IMR-90 (cell line): ENCODE results near the gene HENMT1. TPM values are rescaled to one million over a fixed set of nuclear protein-coding genes. Genes with fewer than 3 reads are reported as not detected.

Experiments used
- ATAC-seq: fragments of 200-7000 bp; cut with Tn5 transposase; 2 replicates; pipeline ENCODE4 v1.9.1; 2020; ENCODE audit warnings: low read depth, mild to moderate bottlenecking, moderate library complexity
- BruUV-seq: library from RNA; stranded (reverse); fragments of 400-500 nt; replicated peaks from 2 replicates; lab custom pipeline; 2021; lab: Mats Ljungman, UMichigan
- CTCF ChIA-PET: fragments of 300-600 bp; formaldehyde crosslinking; extraction: SDS; loops from one replicate; lab custom pipeline; 2021; ENCODE audit warnings: antibody characterized with exemption; lab: Yijun Ruan, JAX
- POLR2A ChIA-PET: fragments of 300-600 bp; sonication (Branson Sonifier 250); formaldehyde crosslinking; loops from one replicate; lab custom pipeline; 2022; ENCODE audit warnings: antibody characterized with exemption; ENCODE audit not compliant: unreplicated experiment; lab: Charles Lee
- DNase-seq: peaks from one replicate; pipeline ENCODE4 v3.0.0; 2013
- H2AFZ ChIP-seq: replicated peaks from 2 replicates; pipeline ENCODE3; 2013; ENCODE audit warnings: low read length, mild to moderate bottlenecking; ENCODE audit not compliant: poor library complexity
- H2AK5ac ChIP-seq: 2 replicates; pipeline ENCODE4 v1.6.1; 2013; ENCODE audit warnings: low read depth, low read length, inconsistent platforms
- H2AK9ac ChIP-seq: replicated peaks from 2 replicates; pipeline ENCODE3; 2013; ENCODE audit warnings: mild to moderate bottlenecking, low read depth, low read length, moderate library complexity; ENCODE audit not compliant: poor library complexity
- H2BK120ac ChIP-seq: 2 replicates; pipeline ENCODE4 v1.6.1; 2013; ENCODE audit warnings: low read depth, low read length, inconsistent platforms
- H2BK15ac ChIP-seq: 3 replicates; pipeline ENCODE4 v1.6.1; 2013; ENCODE audit warnings: low read depth, low read length, inconsistent platforms
- H2BK20ac ChIP-seq: 2 replicates; pipeline ENCODE4 v1.6.1; 2013; ENCODE audit warnings: low read depth, mild to moderate bottlenecking, inconsistent platforms, low read length, moderate library complexity
- H2BK5ac ChIP-seq: 2 replicates; pipeline ENCODE4 v1.6.1; 2013; ENCODE audit warnings: mild to moderate bottlenecking, low read depth, low read length, inconsistent platforms; ENCODE audit not compliant: poor library complexity, severe bottlenecking
- H3K14ac ChIP-seq: replicated peaks from 2 replicates; pipeline ENCODE4 v1.6.1; 2013; ENCODE audit warnings: low read depth, low read length, inconsistent platforms
- H3K18ac ChIP-seq: 2 replicates; pipeline ENCODE4 v1.6.1; 2013; ENCODE audit warnings: low read depth, low read length, control low read depth
- H3K23ac ChIP-seq: 2 replicates; pipeline ENCODE4 v1.6.1; 2013; ENCODE audit warnings: low read depth, low read length, inconsistent platforms
- H3K27ac ChIP-seq: 2 replicates; pipeline ENCODE4 v1.5.1; 2013; ENCODE audit warnings: mild to moderate bottlenecking, control low read depth, low read length; ENCODE audit not compliant: insufficient read depth
- H3K27me3 ChIP-seq: 2 replicates; pipeline ENCODE4 v1.6.1; 2013; ENCODE audit warnings: low read length; ENCODE audit not compliant: control insufficient read depth, insufficient read depth
- H3K36me3 ChIP-seq: 2 replicates; pipeline ENCODE4 v1.6.1; 2013; ENCODE audit warnings: low read length, mixed read lengths; ENCODE audit not compliant: control insufficient read depth, insufficient read depth
- H3K4ac ChIP-seq: 2 replicates; pipeline ENCODE4 v1.6.1; 2013; ENCODE audit warnings: low read depth, low read length, inconsistent platforms
- H3K4me1 ChIP-seq: 2 replicates; pipeline ENCODE4 v1.6.1; 2013; ENCODE audit warnings: low read length, mixed read lengths; ENCODE audit not compliant: control insufficient read depth, insufficient read depth
- H3K4me2 ChIP-seq: 2 replicates; pipeline ENCODE4 v1.6.1; 2013; ENCODE audit warnings: low read depth, mild to moderate bottlenecking, control low read depth, low read length, moderate library complexity
- H3K4me3 ChIP-seq: 2 replicates; pipeline ENCODE4 v1.5.1; 2013; ENCODE audit warnings: low read depth, mild to moderate bottlenecking, control low read depth, low read length, moderate library complexity; ENCODE audit not compliant: insufficient read depth
- H3K56ac ChIP-seq: 2 replicates; pipeline ENCODE4 v1.6.1; 2013; ENCODE audit warnings: low read length, inconsistent platforms; ENCODE audit not compliant: insufficient read depth; ENCODE audit errors: extremely low read depth
- H3K79me1 ChIP-seq, 2 experiments: 2 replicates each; pipeline ENCODE4 v1.6.1; 2013; ENCODE audit warnings: low read length in 2 of 2, inconsistent platforms in 1 of 2, low read depth in 1 of 2
- H3K9ac ChIP-seq: 2 replicates; pipeline ENCODE4 v1.6.1; 2013; ENCODE audit warnings: low read depth, low read length, control low read depth
- H3K9me1 ChIP-seq: 2 replicates; pipeline ENCODE4 v1.6.1; 2013; ENCODE audit warnings: low read length, inconsistent platforms; ENCODE audit not compliant: insufficient read depth
- H3K9me3 ChIP-seq: 2 replicates; pipeline ENCODE4 v1.6.1; 2013; ENCODE audit warnings: low read length; ENCODE audit not compliant: control insufficient read depth, insufficient read depth
- H4K20me1 ChIP-seq: 2 replicates; pipeline ENCODE4 v1.6.1; 2013; ENCODE audit warnings: low read length, inconsistent platforms; ENCODE audit not compliant: insufficient read depth
- H4K5ac ChIP-seq: 2 replicates; pipeline ENCODE4 v1.6.1; 2013; ENCODE audit warnings: mild to moderate bottlenecking, low read depth, low read length, control low read depth
- H4K8ac ChIP-seq, 2 experiments: 2 replicates each; pipeline ENCODE4 v1.6.1; 2013; ENCODE audit warnings: low read depth in 2 of 2, low read length in 2 of 2, control low read depth in 1 of 2, inconsistent platforms in 1 of 2
- H4K91ac ChIP-seq: 2 replicates; pipeline ENCODE4 v1.6.1; 2013; ENCODE audit warnings: low read depth, low read length, inconsistent platforms; ENCODE audit not compliant: insufficient read depth
- BHLHE40 ChIP-seq: fragments of 150-350 bp; IDR thresholded peaks from 2 replicates; pipeline ENCODE4 v1.6.1; 2016; ENCODE audit warnings: mild to moderate bottlenecking, low read depth, low read length
- CEBPB ChIP-seq: IDR thresholded peaks from 2 replicates; pipeline ENCODE4 v1.6.1; 2012; ENCODE audit warnings: low read depth, low read length, improper control_type of control experiment
- CHD1 ChIP-seq: IDR thresholded peaks from 2 replicates; pipeline ENCODE4 v1.6.1; 2012; ENCODE audit warnings: low read depth, low read length, improper control_type of control experiment
- FOS ChIP-seq: fragments of 150-350 bp; IDR thresholded peaks from 2 replicates; pipeline ENCODE4 v1.6.1; 2016; ENCODE audit warnings: low read depth, low read length
- MAFK ChIP-seq: IDR thresholded peaks from 2 replicates; pipeline ENCODE4 v1.6.1; 2012; ENCODE audit warnings: low read depth, low read length, improper control_type of control experiment
- MAZ ChIP-seq: IDR thresholded peaks from 2 replicates; pipeline ENCODE4 v1.6.1; 2012; ENCODE audit warnings: low read depth, mild to moderate bottlenecking, low read length, improper control_type of control experiment, moderate library complexity, borderline replicate concordance
- MXI1 ChIP-seq: IDR thresholded peaks from 2 replicates; pipeline ENCODE4 v1.6.1; 2012; ENCODE audit warnings: low read depth, mild to moderate bottlenecking, low read length, moderate library complexity, borderline replicate concordance
- NFE2L2 ChIP-seq: fragments of 150-350 bp; IDR thresholded peaks from 2 replicates; pipeline ENCODE4 v1.6.1; 2016; ENCODE audit warnings: low read depth, mild to moderate bottlenecking, low read length
- POLR2A ChIP-seq: IDR thresholded peaks from 2 replicates; pipeline ENCODE4 v1.6.1; 2012; ENCODE audit warnings: mild to moderate bottlenecking, low read depth, low read length
- RAD21 ChIP-seq: IDR thresholded peaks from 2 replicates; pipeline ENCODE4 v1.6.1; 2012; ENCODE audit warnings: low read length, improper control_type of control experiment
- RCOR1 ChIP-seq: IDR thresholded peaks from 2 replicates; pipeline ENCODE4 v1.6.1; 2012; ENCODE audit warnings: mild to moderate bottlenecking, low read length, improper control_type of control experiment; ENCODE audit not compliant: insufficient replicate concordance
- RFX5 ChIP-seq: IDR thresholded peaks from 2 replicates; pipeline ENCODE4 v1.8.0; 2012; ENCODE audit warnings: low read depth, mild to moderate bottlenecking, low read length, moderate library complexity
- SMC3 ChIP-seq: fragments of 150-350 bp; IDR thresholded peaks from 2 replicates; pipeline ENCODE4 v1.6.1; 2016; ENCODE audit warnings: low read depth, mild to moderate bottlenecking, antibody characterized with exemption, low read length, moderate library complexity
- USF2 ChIP-seq: fragments of 150-350 bp; IDR thresholded peaks from 2 replicates; pipeline ENCODE4 v1.6.1; 2017; ENCODE audit warnings: mild to moderate bottlenecking, antibody characterized with exemption, low read length, low read depth
- WGBS, 2 experiments: methylation state at CpG; one replicate each; pipeline versions ENCODE4 v1.1.5 to v1.1.7; 2013; ENCODE audit warnings: missing lambda C conversion rate in 2 of 2; ENCODE audit not compliant: insufficient read length in 1 of 2; ENCODE audit errors: extremely low coverage in 2 of 2; 5-methylcytosine and 5-hydroxymethylcytosine counted together
- dilution Hi-C: fragments of 300-500 bp; cut with HindIII; formaldehyde crosslinking; loops from one replicate; pipeline ENCODE4 v1.14.3; 2018; ENCODE audit warnings: low sequenced_read_pairs; ENCODE audit not compliant: unreplicated experiment
- in situ Hi-C: fragments of 300-500 bp; cut with MboI; formaldehyde crosslinking; loops from 3 replicates; pipeline ENCODE4 v1.14.3; 2019; ENCODE audit warnings: low sequenced_read_pairs, inconsistent platforms, mixed read lengths
- intact Hi-C: fragments of 100-400 bp; cut with micrococcal nuclease; formaldehyde crosslinking; loops from 2 replicates; pipeline ENCODE4 v1.10.0; 2022
- polyA plus RNA-seq, 3 experiments: library from polyadenylated mRNA; depleted of rRNA; stranded (reverse); fragments of >200 nt; gene quantifications; 2 replicates each; pipeline ENCODE4 v1.2.3, GENCODE V29; 2012; ENCODE audit warnings: low replicate concordance in 1 of 3
- total RNA-seq: library from RNA; depleted of rRNA; stranded (reverse); fragments of >200 nt; gene quantifications from 2 replicates; pipeline ENCODE4 v1.2.3, GENCODE V29; 2012
- TF ChIP-seq, protein P1 (sequence below): fragments of 150-350 bp; IDR thresholded peaks from 2 replicates; pipeline ENCODE4 v1.6.1; 2016; ENCODE audit warnings: low read depth, mild to moderate bottlenecking, low read length, moderate library complexity, borderline replicate concordance
- TF ChIP-seq, protein P2 (sequence below): conservative IDR thresholded peaks from 2 replicates; pipeline ENCODE4 v1.5.1; 2012; ENCODE audit warnings: mild to moderate bottlenecking, low read depth, low read length, improper control_type of control experiment

Gene HENMT1
- total and polyA plus RNA-seq, 2 of the 4 experiments (the other 2 are of a cell fraction), result 0.54 to 0.67 TPM

- no peak overlapping the region for H4K91ac ChIP-seq
- no peak overlapping the region for H2BK120ac ChIP-seq
- CTCF ChIA-PET, result interaction anchor here (1.3 kb wide), 1 partner anchor 42 kb away, joined by 4 read pairs; no protein-coding TSS in a partner anchor
- H4K5ac ChIP-seq, result no peak overlapping the region
- H3K4me2 ChIP-seq, result no peak overlapping the region
- H2AK9ac ChIP-seq, result no peak overlapping the region
- no TSS peak for BruUV-seq
- POLR2A ChIA-PET, result no interaction called here
- H3K27me3 ChIP-seq, result no peaks in the 10 kb centered on the region
- no peak overlapping the region for H3K18ac ChIP-seq
- H3K9me3 ChIP-seq, result no peaks in the 10 kb centered on the region
- no peak overlapping the region for H3K14ac ChIP-seq
- H3K4ac ChIP-seq, result no peak overlapping the region
- H3K23ac ChIP-seq, result no peak overlapping the region
- no peaks in the 10 kb centered on the region for H4K20me1 ChIP-seq
- H3K36me3 ChIP-seq, result no peaks in the 10 kb centered on the region
- no peak overlapping the region for H3K4me3 ChIP-seq
- H3K27ac ChIP-seq, result no peak overlapping the region
- no CpG with 5 or more reads among the region's 1 CpG for WGBS, 2 experiments
- H2BK20ac ChIP-seq, result no peak overlapping the region
- H3K4me1 ChIP-seq, result no peaks in the 10 kb centered on the region; the same call in 1 of the 2 replicates
- intact Hi-C loops, result no loop called here
- H3K56ac ChIP-seq, result no peak overlapping the region
- dilution Hi-C loops, result no loop called here
- H3K9ac ChIP-seq, result no peak overlapping the region
- H4K8ac ChIP-seq, result no peak overlapping the region
- TF ChIP-seq POLR2A (no peak), MXI1 (no peak), FOS (no peak), BHLHE40 (no peak), RFX5 (no peak), USF2 (no peak), SMC3 (no peak), CEBPB (no peak), MAZ (no peak), RCOR1 (no peak), RAD21 (no peak), MAFK (no peak), NFE2L2 (no peak), CHD1 (no peak)
- TF ChIP-seq, protein P1, sequence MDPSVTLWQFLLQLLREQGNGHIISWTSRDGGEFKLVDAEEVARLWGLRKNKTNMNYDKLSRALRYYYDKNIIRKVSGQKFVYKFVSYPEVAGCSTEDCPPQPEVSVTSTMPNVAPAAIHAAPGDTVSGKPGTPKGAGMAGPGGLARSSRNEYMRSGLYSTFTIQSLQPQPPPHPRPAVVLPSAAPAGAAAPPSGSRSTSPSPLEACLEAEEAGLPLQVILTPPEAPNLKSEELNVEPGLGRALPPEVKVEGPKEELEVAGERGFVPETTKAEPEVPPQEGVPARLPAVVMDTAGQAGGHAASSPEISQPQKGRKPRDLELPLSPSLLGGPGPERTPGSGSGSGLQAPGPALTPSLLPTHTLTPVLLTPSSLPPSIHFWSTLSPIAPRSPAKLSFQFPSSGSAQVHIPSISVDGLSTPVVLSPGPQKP, result no peak
- TF ChIP-seq, protein P2, sequence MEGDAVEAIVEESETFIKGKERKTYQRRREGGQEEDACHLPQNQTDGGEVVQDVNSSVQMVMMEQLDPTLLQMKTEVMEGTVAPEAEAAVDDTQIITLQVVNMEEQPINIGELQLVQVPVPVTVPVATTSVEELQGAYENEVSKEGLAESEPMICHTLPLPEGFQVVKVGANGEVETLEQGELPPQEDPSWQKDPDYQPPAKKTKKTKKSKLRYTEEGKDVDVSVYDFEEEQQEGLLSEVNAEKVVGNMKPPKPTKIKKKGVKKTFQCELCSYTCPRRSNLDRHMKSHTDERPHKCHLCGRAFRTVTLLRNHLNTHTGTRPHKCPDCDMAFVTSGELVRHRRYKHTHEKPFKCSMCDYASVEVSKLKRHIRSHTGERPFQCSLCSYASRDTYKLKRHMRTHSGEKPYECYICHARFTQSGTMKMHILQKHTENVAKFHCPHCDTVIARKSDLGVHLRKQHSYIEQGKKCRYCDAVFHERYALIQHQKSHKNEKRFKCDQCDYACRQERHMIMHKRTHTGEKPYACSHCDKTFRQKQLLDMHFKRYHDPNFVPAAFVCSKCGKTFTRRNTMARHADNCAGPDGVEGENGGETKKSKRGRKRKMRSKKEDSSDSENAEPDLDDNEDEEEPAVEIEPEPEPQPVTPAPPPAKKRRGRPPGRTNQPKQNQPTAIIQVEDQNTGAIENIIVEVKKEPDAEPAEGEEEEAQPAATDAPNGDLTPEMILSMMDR, result no peak
- H2BK15ac ChIP-seq, result no peak overlapping the region
- in situ Hi-C loops, result no loop called here
- DNase-seq, result no peak
- no peak for ATAC-seq
- H3K79me1 ChIP-seq, result peaks cover 0 to 5% of the 10 kb centered on the region in 2 experiments; a peak in 1 of 4 replicates
- no peak overlapping the region for H2BK5ac ChIP-seq
- H3K9me1 ChIP-seq, result peaks cover 2% of the 10 kb centered on the region; the same call in 1 of the 2 replicates
- no peak overlapping the region for H2AFZ ChIP-seq
- no peak overlapping the region for H2AK5ac ChIP-seq
Observed at GRCh38 chr1:108601708-108602410, 59.0 kb downstream of the HENMT1 start.
